Endothelial cell of umbilical vein (primary cell): ENCODE measurements around the gene GDF11.

Experiments
- MYC ChIP-seq: IDR thresholded peaks from one replicate; pipeline ENCODE4 v1.6.1; 2011; ENCODE audit warnings: mild to moderate bottlenecking, low read depth, low read length
- POLR2A ChIP-seq: IDR thresholded peaks from 2 replicates; pipeline ENCODE4 v1.6.1; 2012; ENCODE audit warnings: low read depth, mild to moderate bottlenecking, control low read depth, low read length
- POLR2AphosphoS5 ChIP-seq: IDR thresholded peaks from 2 replicates; pipeline ENCODE4 v1.6.1; 2012; ENCODE audit warnings: low read depth, mild to moderate bottlenecking, control low read depth, low read length, moderate library complexity; ENCODE audit not compliant: insufficient read depth
- TF ChIP-seq, protein P1 (sequence below), 2 donors: IDR thresholded peaks; 1 replicate in 1 of 2; 2 replicates in 1 of 2; pipeline ENCODE4 v1.5.1; 2011; ENCODE audit warnings: low read length in 2 of 2, mild to moderate bottlenecking in 2 of 2, moderate library complexity in 2 of 2, control low read depth in 1 of 2, inconsistent platforms in 1 of 2, low read depth in 1 of 2; ENCODE audit not compliant: insufficient read depth in 1 of 2; ENCODE audit errors: extremely low read depth in 1 of 2
- TF ChIP-seq, protein P2 (sequence below): IDR thresholded peaks from 2 replicates; pipeline ENCODE4 v1.6.1; 2011; ENCODE audit not compliant: insufficient read depth, insufficient read length

DNA sequence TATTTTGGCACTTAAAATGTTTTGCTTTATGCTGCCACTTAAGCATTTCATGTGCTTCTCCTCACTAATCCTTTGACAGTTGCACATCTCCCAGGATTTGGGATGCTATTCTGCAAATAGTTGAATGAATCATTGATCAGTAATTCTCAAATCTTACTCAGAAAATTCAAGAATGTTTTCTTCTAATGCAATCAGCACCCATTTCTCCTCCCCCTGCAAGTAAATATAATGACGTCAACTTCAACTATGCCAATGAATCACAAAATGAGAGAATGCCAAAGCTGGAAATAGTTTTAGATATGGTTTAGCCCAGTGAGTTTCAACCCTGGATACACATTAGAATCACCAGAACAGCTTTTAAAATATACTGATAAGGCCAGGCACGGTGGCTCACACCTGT, 29.2 kb upstream of the GDF11 start:
- TF ChIP-seq, protein P1, sequence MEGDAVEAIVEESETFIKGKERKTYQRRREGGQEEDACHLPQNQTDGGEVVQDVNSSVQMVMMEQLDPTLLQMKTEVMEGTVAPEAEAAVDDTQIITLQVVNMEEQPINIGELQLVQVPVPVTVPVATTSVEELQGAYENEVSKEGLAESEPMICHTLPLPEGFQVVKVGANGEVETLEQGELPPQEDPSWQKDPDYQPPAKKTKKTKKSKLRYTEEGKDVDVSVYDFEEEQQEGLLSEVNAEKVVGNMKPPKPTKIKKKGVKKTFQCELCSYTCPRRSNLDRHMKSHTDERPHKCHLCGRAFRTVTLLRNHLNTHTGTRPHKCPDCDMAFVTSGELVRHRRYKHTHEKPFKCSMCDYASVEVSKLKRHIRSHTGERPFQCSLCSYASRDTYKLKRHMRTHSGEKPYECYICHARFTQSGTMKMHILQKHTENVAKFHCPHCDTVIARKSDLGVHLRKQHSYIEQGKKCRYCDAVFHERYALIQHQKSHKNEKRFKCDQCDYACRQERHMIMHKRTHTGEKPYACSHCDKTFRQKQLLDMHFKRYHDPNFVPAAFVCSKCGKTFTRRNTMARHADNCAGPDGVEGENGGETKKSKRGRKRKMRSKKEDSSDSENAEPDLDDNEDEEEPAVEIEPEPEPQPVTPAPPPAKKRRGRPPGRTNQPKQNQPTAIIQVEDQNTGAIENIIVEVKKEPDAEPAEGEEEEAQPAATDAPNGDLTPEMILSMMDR (IDR thresholded peaks at IDR 0.05; ENCODE audit: extremely low read depth in 1 of 2, insufficient read depth in 1 of 2, low read depth in 1 of 2, low read length in 2 of 2), result no peak
- no peak for TF ChIP-seq POLR2AphosphoS5
- TF ChIP-seq, protein P2, sequence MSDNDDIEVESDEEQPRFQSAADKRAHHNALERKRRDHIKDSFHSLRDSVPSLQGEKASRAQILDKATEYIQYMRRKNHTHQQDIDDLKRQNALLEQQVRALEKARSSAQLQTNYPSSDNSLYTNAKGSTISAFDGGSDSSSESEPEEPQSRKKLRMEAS, result no peak
- no peak for TF ChIP-seq MYC
- TF ChIP-seq POLR2A, result no peak
